HG03354 (cell line): ENCODE data around the gene RREB1.
"Not testable (repeated sequence)": the region's sequence is repeated elsewhere in the genome, so short reads cannot be mapped to it uniquely, and the experiment has no call there.

Experiments used
- ATAC-seq: cut with Tn5 transposase; IDR thresholded peaks from one replicate; pipeline ENCODE4 v1.9.1; 2021; ENCODE audit warnings: mild to moderate bottlenecking; ENCODE audit not compliant: unreplicated experiment, poor library complexity, severe bottlenecking

RREB1 gene

GRCh38 chr6:7268362-7268761, 160.6 kb downstream of the RREB1 start:
- ATAC-seq = no peak

- no peak for ATAC-seq
Measured at GRCh38 chr6:7268816-7269555, 161.2 kb downstream of the RREB1 start.

GRCh38 chr6:7269816-7270215, 162.1 kb downstream of the RREB1 start:
- ATAC-seq = no peak

- no peak for ATAC-seq
Measured at GRCh38 chr6:7270320-7271204, 162.8 kb downstream of the RREB1 start.

- no peak for ATAC-seq
Measured at GRCh38 chr6:7271205-7271534, 163.4 kb downstream of the RREB1 start.

- no peak for ATAC-seq
Measured at GRCh38 chr6:7273709-7274108, 165.9 kb downstream of the RREB1 start.

- not testable (repeated sequence) for ATAC-seq
Measured at GRCh38 chr6:7274525-7274924, 166.8 kb downstream of the RREB1 start.

- ATAC-seq = no peak
Measured at GRCh38 chr6:7276199-7276524, 168.4 kb downstream of the RREB1 start.

- no peak for ATAC-seq
Measured at GRCh38 chr6:7282097-7282906, 174.5 kb downstream of the RREB1 start.

- ATAC-seq = no peak
Measured at GRCh38 chr6:7283676-7284075, 175.9 kb downstream of the RREB1 start.

GRCh38 chr6:7285416-7285815, 177.7 kb downstream of the RREB1 start:
- ATAC-seq = no peak

GRCh38 chr6:7290079-7290478, 182.3 kb downstream of the RREB1 start:
- ATAC-seq = no peak

- no peak for ATAC-seq
Measured at GRCh38 chr6:7292596-7293255, 185.0 kb downstream of the RREB1 start.

GRCh38 chr6:7295916-7296315, 188.2 kb downstream of the RREB1 start:
- no peak for ATAC-seq

GRCh38 chr6:7296602-7297001, 188.8 kb downstream of the RREB1 start:
- ATAC-seq = no peak

GRCh38 chr6:7298113-7298512, 190.4 kb downstream of the RREB1 start:
- no peak for ATAC-seq

GRCh38 chr6:7300926-7301325, 193.2 kb downstream of the RREB1 start:
- no peak for ATAC-seq
